HG03103 (cell line): ENCODE data around the gene JPH3.
"Not testable (repeated sequence)": the region's sequence is repeated elsewhere in the genome, so short reads cannot be mapped to it uniquely, and the experiment has no call there.

Experiments
- ATAC-seq: cut with Tn5 transposase; IDR thresholded peaks from one replicate; pipeline ENCODE4 v1.9.1; 2021; ENCODE audit warnings: low read depth; ENCODE audit not compliant: unreplicated experiment

Gene JPH3

GRCh38 chr16:87707714-87708580, 105.6 kb downstream of the JPH3 start:
- ATAC-seq, result no peak

- ATAC-seq, result no peak
Measured at GRCh38 chr16:87708881-87709638, 106.8 kb downstream of the JPH3 start.

- ATAC-seq, result no peak
Measured at GRCh38 chr16:87709677-87710076, 107.4 kb downstream of the JPH3 start.

- no peak for ATAC-seq
Measured at GRCh38 chr16:87710887-87711286, 108.6 kb downstream of the JPH3 start.

GRCh38 chr16:87712184-87712762, 110.0 kb downstream of the JPH3 start:
- no peak for ATAC-seq

- no peak for ATAC-seq
Measured at GRCh38 chr16:87713451-87714229, 111.3 kb downstream of the JPH3 start.

- no peak for ATAC-seq
Measured at GRCh38 chr16:87715231-87715630, 112.9 kb downstream of the JPH3 start.

GRCh38 chr16:87715658-87716057, 113.3 kb downstream of the JPH3 start:
- no peak for ATAC-seq

- not testable (repeated sequence) for ATAC-seq
Measured at GRCh38 chr16:87718831-87719230, 116.5 kb downstream of the JPH3 start.

GRCh38 chr16:87720446-87720845, 118.1 kb downstream of the JPH3 start:
- ATAC-seq, result no peak

- no peak for ATAC-seq
Measured at GRCh38 chr16:87721622-87722585, 119.6 kb downstream of the JPH3 start.

GRCh38 chr16:87722590-87723225, 120.4 kb downstream of the JPH3 start:
- ATAC-seq, result no peak

GRCh38 chr16:87723226-87723623, 120.9 kb downstream of the JPH3 start:
- no peak for ATAC-seq

- no peak for ATAC-seq
Measured at GRCh38 chr16:87724490-87725291, 122.4 kb downstream of the JPH3 start.

GRCh38 chr16:87725596-87726235, 123.4 kb downstream of the JPH3 start:
- ATAC-seq, result no peak

- not testable (repeated sequence) for ATAC-seq
Measured at GRCh38 chr16:87726577-87726976, 124.3 kb downstream of the JPH3 start.

- ATAC-seq, result no peak
Measured at GRCh38 chr16:87727346-87727745, 125.0 kb downstream of the JPH3 start.

GRCh38 chr16:87728026-87728425, 125.7 kb downstream of the JPH3 start:
- no peak for ATAC-seq
